Activated naive CD8-positive, alpha-beta T cell treated with anti-CD3 and anti-CD28 coated beads, Interleukin-2, amount 10 ng/mL, durations not matched to agents 7 days and 5 days (primary cell): Measurements from ENCODE around the gene SCAPER. TPM values are rescaled to one million over a fixed set of nuclear protein-coding genes. Genes with fewer than 3 reads are reported as not detected.
"Not testable (repeated sequence)": the region's sequence is repeated elsewhere in the genome, so short reads cannot be mapped to it uniquely, and the experiment has no call there.

Experiments
- ATAC-seq: fragments of 150-1000 bp; cut with Tn5 transposase; one replicate; pipeline ENCODE4 v1.10.0; 2021; ENCODE audit warnings: low read depth, moderate library complexity
- POLR2A ChIA-PET: fragments of 350-600 bp; sonication (Branson Sonifier 250); formaldehyde crosslinking; loops from one replicate; lab custom pipeline; 2021; ENCODE audit warnings: antibody characterized with exemption; lab: Charles Lee
- DNase-seq: peaks from one replicate; pipeline ENCODE4 v3.0.0; 2021
- H3K27ac Mint-ChIP-seq: one replicate; pipeline ENCODE4 v1.8.0; 2022; ENCODE audit warnings: mild to moderate bottlenecking, mixed read lengths
- H3K27me3 Mint-ChIP-seq: one replicate; pipeline ENCODE4 v1.8.0; 2022; ENCODE audit warnings: mild to moderate bottlenecking, moderate library complexity, mixed read lengths
- H3K36me3 Mint-ChIP-seq: one replicate; pipeline ENCODE4 v1.8.0; 2021; ENCODE audit warnings: mild to moderate bottlenecking, mixed read lengths
- H3K4me1 Mint-ChIP-seq: one replicate; pipeline ENCODE4 v1.8.0; 2021; ENCODE audit warnings: mixed read lengths
- H3K4me3 Mint-ChIP-seq: one replicate; pipeline ENCODE4 v1.8.0; 2022; ENCODE audit warnings: mild to moderate bottlenecking, moderate library complexity, mixed read lengths
- H3K9me3 Mint-ChIP-seq: one replicate; pipeline ENCODE4 v1.8.0; 2021; ENCODE audit warnings: mixed read lengths
- total RNA-seq, 2 experiments: library from RNA; stranded (reverse); gene quantifications; one replicate each; pipeline ENCODE4 v1.2.3, GENCODE V29; 2021

Gene SCAPER
- total RNA-seq, 2 experiments from 2014 or later: 38.0 to 44.8 TPM

DNA sequence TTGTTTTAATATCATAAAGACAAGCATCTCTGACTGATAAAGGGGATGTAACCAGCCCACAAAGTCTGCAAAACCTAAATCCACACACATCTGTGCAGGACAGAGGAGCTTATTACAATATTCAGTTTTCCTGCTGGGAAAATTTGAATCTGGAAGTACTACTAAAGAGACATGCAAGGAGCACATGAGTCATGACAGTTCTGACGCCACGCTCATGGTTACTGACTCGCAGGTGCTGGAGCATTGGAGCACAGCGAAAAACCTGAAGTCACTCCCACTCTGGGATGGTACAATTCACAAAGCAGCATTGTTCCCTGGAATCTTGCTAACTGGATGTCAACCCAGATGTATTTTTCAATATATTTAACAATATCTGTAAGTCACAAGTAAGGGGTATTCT, 576.2 kb downstream of the SCAPER start:
- ATAC-seq: no peak
- no peak overlapping the region for H3K27ac Mint-ChIP-seq
- no peak for DNase-seq
- H3K9me3 Mint-ChIP-seq: no peaks in the 10 kb centered on the region
- H3K27me3 Mint-ChIP-seq: peaks cover 45% of the 10 kb centered on the region
- POLR2A ChIA-PET: no interaction called here
- no peak overlapping the region for H3K4me3 Mint-ChIP-seq
- no peaks in the 10 kb centered on the region for H3K4me1 Mint-ChIP-seq
- H3K36me3 Mint-ChIP-seq: no peaks in the 10 kb centered on the region

- Mint-ChIP-seq H3K36me3 (no peaks in the 10 kb centered on the region), H3K4me3 (no peak overlapping the region), H3K9me3 (no peaks in the 10 kb centered on the region), H3K27ac (no peak overlapping the region), H3K27me3 (peaks cover 49% of the 10 kb centered on the region), H3K4me1 (no peaks in the 10 kb centered on the region)
- POLR2A ChIA-PET: no interaction called here
- no peak for ATAC-seq
- DNase-seq: no peak
Observed at GRCh38 chr15:76328106-76328696, 576.9 kb downstream of the SCAPER start.

GRCh38 chr15:76327191-76328105, 577.7 kb downstream of the SCAPER start:
- Mint-ChIP-seq H3K36me3 (no peaks in the 10 kb centered on the region), H3K4me1 (no peaks in the 10 kb centered on the region), H3K4me3 (no peak overlapping the region), H3K9me3 (no peaks in the 10 kb centered on the region), H3K27me3 (peaks cover 54% of the 10 kb centered on the region), H3K27ac (no peak overlapping the region)
- ATAC-seq: no peak
- no peak for DNase-seq
- POLR2A ChIA-PET: no interaction called here

DNA sequence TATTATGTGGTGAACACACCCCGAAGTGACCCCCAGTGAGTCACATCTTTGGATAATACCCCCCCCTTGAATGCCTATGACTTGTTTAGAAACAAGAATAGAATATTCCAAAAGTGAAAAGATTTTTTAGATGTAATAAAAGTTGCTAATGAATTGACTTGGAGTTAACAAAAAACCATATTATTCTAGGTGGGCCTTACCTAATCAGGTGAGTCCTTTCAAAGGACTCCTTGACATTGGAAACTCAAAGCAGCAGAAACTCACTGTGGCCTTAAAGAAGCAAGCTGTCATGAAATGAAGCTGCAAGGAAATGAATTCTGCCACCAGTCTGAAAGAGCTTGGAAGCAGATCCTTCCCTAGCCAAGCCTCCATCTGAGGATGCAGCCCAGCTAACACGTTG, 579.4 kb downstream of the SCAPER start:
- Mint-ChIP-seq H3K4me3 (no peak overlapping the region), H3K9me3 (no peaks in the 10 kb centered on the region), H3K36me3 (no peaks in the 10 kb centered on the region), H3K4me1 (no peaks in the 10 kb centered on the region), H3K27ac (no peak overlapping the region), H3K27me3 (peaks cover 63% of the 10 kb centered on the region)
- no peak for ATAC-seq
- POLR2A ChIA-PET: interaction anchor here (0.6 kb wide), 1 partner anchor 862 kb away, joined by 3 read pairs; no protein-coding TSS in a partner anchor
- no peak for DNase-seq

DNA sequence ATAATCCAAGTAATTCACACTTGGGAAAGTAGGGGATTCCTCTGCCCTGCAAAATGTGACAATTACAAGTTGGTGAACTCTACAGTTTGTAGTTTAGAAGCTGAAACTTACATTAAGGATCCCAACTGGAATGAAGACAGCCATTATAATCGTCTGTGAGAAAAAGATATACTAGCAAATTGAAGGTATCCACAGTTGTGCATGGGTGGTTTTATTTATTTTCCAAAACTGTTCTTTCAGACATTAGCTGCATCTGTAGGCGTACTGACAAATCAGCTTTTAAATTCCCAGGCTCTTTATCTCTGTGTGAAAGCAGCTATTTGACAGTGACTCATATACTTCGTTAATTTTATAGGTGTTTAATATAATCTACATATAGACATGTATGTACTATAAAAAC, 581.1 kb downstream of the SCAPER start:
- no peaks in the 10 kb centered on the region for H3K4me1 Mint-ChIP-seq
- peaks cover 57% of the 10 kb centered on the region for H3K27me3 Mint-ChIP-seq
- H3K9me3 Mint-ChIP-seq: no peaks in the 10 kb centered on the region
- no peaks in the 10 kb centered on the region for H3K36me3 Mint-ChIP-seq
- POLR2A ChIA-PET: interaction anchor here (0.6 kb wide), 1 partner anchor 748 kb away, joined by 4 read pairs; no protein-coding TSS in a partner anchor
- no peak overlapping the region for H3K27ac Mint-ChIP-seq
- DNase-seq (no peak), ATAC-seq (no peak)
- no peak overlapping the region for H3K4me3 Mint-ChIP-seq

GRCh38 chr15:76321602-76322001, 583.5 kb downstream of the SCAPER start:
- POLR2A ChIA-PET: no interaction called here
- no peak overlapping the region for H3K4me3 Mint-ChIP-seq
- H3K27me3 Mint-ChIP-seq: peaks cover 46% of the 10 kb centered on the region
- H3K27ac Mint-ChIP-seq: no peak overlapping the region
- no peaks in the 10 kb centered on the region for H3K9me3 Mint-ChIP-seq
- H3K4me1 Mint-ChIP-seq: no peaks in the 10 kb centered on the region
- H3K36me3 Mint-ChIP-seq: no peaks in the 10 kb centered on the region
- no peak for DNase-seq
- no peak for ATAC-seq

DNA sequence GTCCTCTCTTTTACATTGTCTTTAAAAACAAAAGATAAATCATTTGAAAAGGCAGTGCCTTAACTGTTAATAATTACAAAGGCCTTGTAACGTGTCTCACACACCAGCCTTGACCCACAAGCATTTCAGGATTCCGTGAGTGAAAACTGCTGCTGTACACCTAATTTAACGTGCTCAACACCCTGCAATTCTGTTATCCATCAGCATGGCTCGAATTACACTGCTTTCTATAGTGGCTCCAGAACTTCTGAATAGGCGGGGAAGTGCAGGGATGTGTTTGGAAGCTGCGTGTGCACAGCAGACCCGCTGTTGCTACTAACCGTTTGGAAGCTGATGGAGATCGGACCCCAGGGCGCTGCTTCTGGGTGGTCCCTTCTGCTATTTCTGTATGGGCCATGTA, 584.0 kb downstream of the SCAPER start:
- no peak for DNase-seq
- POLR2A ChIA-PET: no interaction called here
- no peak overlapping the region for H3K4me3 Mint-ChIP-seq
- no peak for ATAC-seq
- H3K27me3 Mint-ChIP-seq: peaks cover 47% of the 10 kb centered on the region
- H3K27ac Mint-ChIP-seq: no peak overlapping the region
- H3K9me3 Mint-ChIP-seq: no peaks in the 10 kb centered on the region
- H3K36me3 Mint-ChIP-seq: no peaks in the 10 kb centered on the region
- no peaks in the 10 kb centered on the region for H3K4me1 Mint-ChIP-seq

GRCh38 chr15:76320012-76320411, 585.1 kb downstream of the SCAPER start:
- Mint-ChIP-seq H3K4me3 (no peak overlapping the region), H3K27ac (no peak overlapping the region), H3K27me3 (peaks cover 46% of the 10 kb centered on the region), H3K36me3 (no peaks in the 10 kb centered on the region), H3K4me1 (no peaks in the 10 kb centered on the region), H3K9me3 (no peaks in the 10 kb centered on the region)
- POLR2A ChIA-PET: no interaction called here
- no peak for DNase-seq
- ATAC-seq: no peak

GRCh38 chr15:76313731-76314130, 591.4 kb downstream of the SCAPER start:
- no peaks in the 10 kb centered on the region for H3K9me3 Mint-ChIP-seq
- H3K27me3 Mint-ChIP-seq: peaks cover 6% of the 10 kb centered on the region
- POLR2A ChIA-PET: interaction anchor here (0.6 kb wide), 1 partner anchor 302 kb away, joined by 6 read pairs; no protein-coding TSS in a partner anchor
- no peak overlapping the region for H3K27ac Mint-ChIP-seq
- H3K4me1 Mint-ChIP-seq: peaks cover 13% of the 10 kb centered on the region
- no peak for DNase-seq
- ATAC-seq: no peak
- H3K36me3 Mint-ChIP-seq: peaks cover 4% of the 10 kb centered on the region
- H3K4me3 Mint-ChIP-seq: no peak overlapping the region

GRCh38 chr15:76313175-76313567, 592.0 kb downstream of the SCAPER start:
- H3K4me3 Mint-ChIP-seq, H3K9me3 Mint-ChIP-seq, H3K27me3 Mint-ChIP-seq, H3K36me3 Mint-ChIP-seq, DNase-seq, ATAC-seq, H3K27ac Mint-ChIP-seq: not testable (repeated sequence)
- peaks cover 16% of the 10 kb centered on the region for H3K4me1 Mint-ChIP-seq
- POLR2A ChIA-PET: interaction anchor here (0.6 kb wide), 1 partner anchor 302 kb away, joined by 6 read pairs; no protein-coding TSS in a partner anchor

- POLR2A ChIA-PET: no interaction called here
- peaks cover 5% of the 10 kb centered on the region for H3K27me3 Mint-ChIP-seq
- no peak for DNase-seq
- peaks cover 16% of the 10 kb centered on the region for H3K4me1 Mint-ChIP-seq
- H3K27ac Mint-ChIP-seq: peak overlapping the region; percentile 17
- no peaks in the 10 kb centered on the region for H3K9me3 Mint-ChIP-seq
- no peak for ATAC-seq
- H3K4me3 Mint-ChIP-seq: peak overlapping the region; percentile 10
- H3K36me3 Mint-ChIP-seq: peaks cover 4% of the 10 kb centered on the region
Observed at GRCh38 chr15:76312540-76313174, 592.5 kb downstream of the SCAPER start.

DNA sequence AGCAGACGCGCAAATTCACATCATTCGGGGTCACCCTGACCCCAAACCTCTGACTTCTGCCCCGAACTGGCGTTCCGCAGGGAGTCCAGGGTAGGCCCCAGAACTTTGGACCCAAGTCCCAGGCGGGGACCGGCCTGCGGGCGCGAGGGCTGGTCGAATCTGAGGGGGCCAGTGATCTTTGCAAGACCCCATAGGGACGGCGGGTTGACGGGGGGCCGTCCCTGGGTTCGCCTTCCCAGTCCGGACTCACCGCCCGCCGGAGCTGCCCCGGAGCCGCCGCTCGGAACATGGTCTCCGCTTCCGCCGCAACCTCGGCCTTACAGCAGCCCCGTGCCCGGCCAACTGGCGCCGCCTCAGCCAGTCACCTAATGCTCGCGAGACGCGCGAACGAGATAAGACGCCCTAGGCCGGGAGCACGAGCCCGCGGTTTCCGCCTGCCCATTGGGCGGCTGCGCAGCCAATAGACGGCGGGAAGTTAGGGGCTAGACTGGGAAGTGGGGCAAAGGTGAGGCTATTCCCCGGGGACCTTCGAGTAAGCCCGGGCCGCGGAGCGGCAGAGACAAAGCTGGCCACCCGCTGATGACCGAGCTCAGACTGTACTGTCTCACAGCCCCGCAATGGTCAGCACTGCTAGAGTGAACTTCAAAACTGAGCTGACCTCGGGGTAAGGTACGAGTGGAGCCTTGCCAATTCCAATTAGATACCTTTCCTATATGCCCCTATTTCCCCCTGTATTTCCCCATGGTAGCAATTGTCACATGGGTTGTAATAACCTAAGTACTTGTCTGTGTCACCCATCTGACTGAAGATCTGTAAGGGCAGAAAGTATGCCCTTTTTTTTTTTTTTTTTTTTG, 593.8 kb downstream of the SCAPER start, which contains the start of gene ETFA:
Gene ETFA, minus strand, starts transcription at position 370 of the 854 bp plus-strand sequence. Its CDS starts 81 bp downstream, at position 289.
- Mint-ChIP-seq H3K4me1 (peaks cover 16% of the 10 kb centered on the region), H3K27me3 (peaks cover 5% of the 10 kb centered on the region)
- POLR2A ChIA-PET: interaction anchor here (1.0 to 1.5 kb wide), 5 partner anchors 10 to 34 kb away, joined by 3 to 4 read pairs (median 3); partner anchors contain the start of gene ISL2

More for the DNA sequence above, 593.8 kb downstream of the SCAPER start, which contains the start of gene ETFA:
- Mint-ChIP-seq H3K36me3 (peaks cover 9% of the 10 kb centered on the region), H3K27ac (peak within 1 kb of the TSS; percentile 79), H3K9me3 (no peaks in the 10 kb centered on the region), H3K4me3 (peak within 1 kb of the TSS; percentile 86)
- peak; percentile 95 for DNase-seq
- peak; percentile 99 for ATAC-seq
